Measurements from ENCODE around the gene LAMA3. TPM values are rescaled to one million over a fixed set of nuclear protein-coding genes. Genes with fewer than 3 reads are reported as not detected.

Gene LAMA3
- polyA plus RNA-seq, 1 of the 3 experiments (the other 2 are of a cell fraction): 3.5 TPM

- no peaks in the 10 kb centered on the region for H3K79me2 ChIP-seq (ENCODE audit: insufficient read depth)
- no peak overlapping the region for H3K27ac ChIP-seq (ENCODE audit: low read depth in 2 of 2, low read length in 1 of 2)
- ChIA-PET POLR2A (no interaction called here), CTCF (interaction anchor here (0.8 to 4.5 kb wide), 4 partner anchors 9 to 195 kb away, joined by 3 to 30 read pairs (median 4); no protein-coding TSS in a partner anchor)
- WGBS (ENCODE audit: low lambda C conversion rate): 59% methylated on average over 2 of the region's 3 CpGs
- H3K9ac ChIP-seq: no peak overlapping the region
- H4K20me1 ChIP-seq (ENCODE audit: insufficient read depth): no peaks in the 10 kb centered on the region
- H3K27me3 ChIP-seq (ENCODE audit: insufficient read depth): no peaks in the 10 kb centered on the region
- no peaks in the 10 kb centered on the region for H3K9me3 ChIP-seq
- no peaks in the 10 kb centered on the region for H3F3A ChIP-seq (replicated peaks; ENCODE audit: insufficient read depth)
- H3K4me3 ChIP-seq (ENCODE audit: low read depth in 2 of 2, low read length in 1 of 2): no peak overlapping the region
- H3K9me2 ChIP-seq: no peaks in the 10 kb centered on the region
- TF ChIP-seq YY1 (IDR thresholded peaks at IDR 0.05; ENCODE audit: low read depth): no peak
- no peak for TF ChIP-seq POLR2AphosphoS5 (IDR thresholded peaks at IDR 0.05; ENCODE audit: low read depth, low read length)
- no peak for TF ChIP-seq EZH2phosphoT487 (IDR thresholded peaks at IDR 0.05; ENCODE audit: borderline replicate concordance, low read depth)
- DNase-seq: no peak
- H3K4me2 ChIP-seq: no peak overlapping the region
- H2AFZ ChIP-seq (ENCODE audit: low read depth): no peak overlapping the region
- no peaks in the 10 kb centered on the region; a peak in 2 of 4 replicates for H3K4me1 ChIP-seq (ENCODE audit: control insufficient read depth in 1 of 2, insufficient read depth in 2 of 2, low read depth in 1 of 2, low read length in 1 of 2)
- H3K36me3 ChIP-seq (replicated peaks in 1 of 2; ENCODE audit: control insufficient read depth in 1 of 2, insufficient read depth in 2 of 2, low read length in 1 of 2): no peaks in the 10 kb centered on the region
Measured at GRCh38 chr18:23809415-23809814, 120.2 kb downstream of the LAMA3 start.

- Histone ChIP-seq H3K9ac (no peak overlapping the region), H3K4me1 (ENCODE audit: control insufficient read depth in 1 of 2, insufficient read depth in 2 of 2, low read depth in 1 of 2, low read length in 1 of 2) (peaks cover 0 to 6% of the 10 kb centered on the region in 2 experiments; a peak in 2 of 4 replicates), H3K9me2 (no peaks in the 10 kb centered on the region), H3F3A (replicated peaks; ENCODE audit: insufficient read depth) (no peaks in the 10 kb centered on the region), H2AFZ (ENCODE audit: low read depth) (no peak overlapping the region), H3K27ac (ENCODE audit: low read depth in 2 of 2, low read length in 1 of 2) (no peak overlapping the region), H3K79me2 (ENCODE audit: insufficient read depth) (no peaks in the 10 kb centered on the region), H3K4me3 (ENCODE audit: low read depth in 2 of 2, low read length in 1 of 2) (no peak overlapping the region), H3K9me3 (no peaks in the 10 kb centered on the region), H4K20me1 (ENCODE audit: insufficient read depth) (no peaks in the 10 kb centered on the region), H3K4me2 (no peak overlapping the region), H3K27me3 (ENCODE audit: insufficient read depth) (no peaks in the 10 kb centered on the region), H3K36me3 (replicated peaks in 1 of 2; ENCODE audit: control insufficient read depth in 1 of 2, insufficient read depth in 2 of 2, low read length in 1 of 2) (no peaks in the 10 kb centered on the region)
- no peak for TF ChIP-seq SMC3 (IDR thresholded peaks at IDR 0.05; ENCODE audit: low read depth, low read length)
- TF ChIP-seq REST (IDR thresholded peaks at IDR 0.05; ENCODE audit: low read depth, low read length): no peak
- no peak for TF ChIP-seq FOSL2 (IDR thresholded peaks at IDR 0.05; ENCODE audit: borderline replicate concordance, low read depth)
- no peak for TF ChIP-seq TCF12 (IDR thresholded peaks at IDR 0.05)
- TF ChIP-seq POLR2AphosphoS5 (IDR thresholded peaks at IDR 0.05; ENCODE audit: low read depth, low read length): no peak
- no peak for TF ChIP-seq MEF2A (IDR thresholded peaks at IDR 0.05; ENCODE audit: borderline replicate concordance, low read depth)
- no peak for TF ChIP-seq JUND (IDR thresholded peaks at IDR 0.05)
- TF ChIP-seq FOXJ3 (CRISPR knock-in tag; IDR thresholded peaks at IDR 0.05): no peak
- no peak for TF ChIP-seq FOXM1 (IDR thresholded peaks at IDR 0.05; ENCODE audit: low read depth)
- no peak for TF ChIP-seq ZBTB33 (IDR thresholded peaks at IDR 0.05; ENCODE audit: borderline replicate concordance, low read depth)
- TF ChIP-seq SIN3A (IDR thresholded peaks at IDR 0.05; ENCODE audit: borderline replicate concordance, low read depth, low read length): no peak
- DNase-seq: no peak
- 100% methylated on average over 3 of the region's 3 CpGs for WGBS (ENCODE audit: low lambda C conversion rate)
- CTCF ChIA-PET: interaction anchor here (0.8 to 4.5 kb wide), 6 partner anchors 16 to 196 kb away, joined by 3 to 30 read pairs (median 4); no protein-coding TSS in a partner anchor
- POLR2A ChIA-PET: no interaction called here
Measured at GRCh38 chr18:23810396-23810795, 121.1 kb downstream of the LAMA3 start.

Measured in SK-N-SH (cell line).